CD14-positive monocyte (primary cell): ENCODE results near the gene LACTB. TPM values are rescaled to one million over a fixed set of nuclear protein-coding genes. Genes with fewer than 3 reads are reported as not detected.

ENCODE experiments used
- DNase-seq, 3 donors: peaks; one replicate each; pipeline ENCODE4 v3.0.0-alpha.2; 2011 to 2022
- H2AFZ ChIP-seq: 2 replicates; pipeline ENCODE4 v1.6.0; 2012; ENCODE audit warnings: mild to moderate bottlenecking, low read depth, low read length, inconsistent platforms; ENCODE audit not compliant: insufficient read depth, poor library complexity, severe bottlenecking
- H3K27ac ChIP-seq, 2 donors: 1 replicate in 1 of 2; 2 replicates in 1 of 2; pipeline ENCODE4 v1.5.1; 2012 to 2013; ENCODE audit warnings: low read length in 2 of 2, control low read depth in 1 of 2, inconsistent platforms in 1 of 2, low read depth in 1 of 2, mild to moderate bottlenecking in 1 of 2
- H3K27me3 ChIP-seq, 2 donors: one replicate each; pipeline versions ENCODE4 v1.6.0 to v1.6.1; 2011 to 2013; ENCODE audit warnings: low read length in 2 of 2; ENCODE audit not compliant: control insufficient read depth in 2 of 2, insufficient read depth in 2 of 2
- H3K36me3 ChIP-seq, 2 donors: replicated peaks in 1 of 2; 1 replicate in 1 of 2; 2 replicates in 1 of 2; pipeline versions ENCODE4 v1.5.1 to v1.6.1; 2012 to 2013; ENCODE audit warnings: low read length in 2 of 2, control low read depth in 1 of 2, inconsistent platforms in 1 of 2, mild to moderate bottlenecking in 1 of 2; ENCODE audit not compliant: insufficient read depth in 2 of 2, control insufficient read depth in 1 of 2
- H3K4me1 ChIP-seq, 2 donors: 1 replicate in 1 of 2; 2 replicates in 1 of 2; pipeline versions ENCODE4 v1.5.1 to v1.6.1; 2012 to 2013; ENCODE audit warnings: low read length in 2 of 2, control low read depth in 1 of 2, inconsistent platforms in 1 of 2, mild to moderate bottlenecking in 1 of 2, moderate library complexity in 1 of 2; ENCODE audit not compliant: insufficient read depth in 2 of 2, control insufficient read depth in 1 of 2
- H3K4me2 ChIP-seq: replicated peaks from 2 replicates; pipeline ENCODE3; 2012; ENCODE audit warnings: low read length, moderate library complexity, mild to moderate bottlenecking; ENCODE audit not compliant: poor library complexity, severe bottlenecking; ENCODE audit errors: extremely low read depth
- H3K4me3 ChIP-seq, 3 experiments: fragments of 200-600 bp in 1 of 3; sonication (generic) in 1 of 3; replicated peaks in 1 of 3; 1 replicate in 2 of 3; 2 replicates in 1 of 3; pipeline ENCODE4 v1.5.1; 2011 to 2013; ENCODE audit warnings: low read length in 3 of 3, mild to moderate bottlenecking in 3 of 3, control low read depth in 2 of 3, low read depth in 2 of 3, inconsistent platforms in 1 of 3, moderate library complexity in 1 of 3
- H3K79me2 ChIP-seq: 2 replicates; pipeline ENCODE4 v1.6.0; 2012; ENCODE audit warnings: mild to moderate bottlenecking, control low read depth, inconsistent platforms, low read length, moderate library complexity; ENCODE audit not compliant: insufficient read depth
- H3K9ac ChIP-seq: 2 replicates; pipeline ENCODE4 v1.6.0; 2017; ENCODE audit warnings: low read length, mild to moderate bottlenecking; ENCODE audit not compliant: insufficient read depth, poor library complexity, severe bottlenecking
- H3K9me3 ChIP-seq, 2 donors: replicated peaks in 1 of 2; 1 replicate in 1 of 2; 2 replicates in 1 of 2; pipeline versions ENCODE4 v1.5.1 to v1.6.1; 2012 to 2013; ENCODE audit warnings: low read length in 2 of 2, control low read depth in 1 of 2; ENCODE audit not compliant: control insufficient read depth in 1 of 2, insufficient read depth in 1 of 2
- H4K20me1 ChIP-seq: 2 replicates; pipeline ENCODE4 v1.6.0; 2012; ENCODE audit warnings: mild to moderate bottlenecking, low read length, control low read depth, moderate library complexity; ENCODE audit not compliant: insufficient read depth
- H3K27ac Mint-ChIP-seq, 7 donors: one replicate each; pipeline ENCODE4 v1.8.0; 2020; ENCODE audit warnings: mild to moderate bottlenecking in 7 of 7, mixed read lengths in 7 of 7, moderate library complexity in 6 of 7, inconsistent platforms in 2 of 7
- H3K27me3 Mint-ChIP-seq, 3 donors: one replicate each; pipeline ENCODE4 v1.8.0; 2021 to 2022; ENCODE audit warnings: low read depth in 3 of 3, mild to moderate bottlenecking in 3 of 3, mixed read lengths in 3 of 3, moderate library complexity in 3 of 3, inconsistent platforms in 1 of 3
- H3K36me3 Mint-ChIP-seq, 2 donors: one replicate each; pipeline ENCODE4 v1.8.0; 2020; ENCODE audit warnings: mixed read lengths in 2 of 2, inconsistent platforms in 1 of 2, mild to moderate bottlenecking in 1 of 2
- H3K4me1 Mint-ChIP-seq: one replicate; pipeline ENCODE4 v1.8.0; 2020; ENCODE audit warnings: mild to moderate bottlenecking, mixed read lengths
- H3K4me3 Mint-ChIP-seq, 2 donors: one replicate each; pipeline ENCODE4 v1.8.0; 2020; ENCODE audit warnings: mild to moderate bottlenecking in 2 of 2, mixed read lengths in 2 of 2, moderate library complexity in 1 of 2
- H3K9me3 Mint-ChIP-seq, 7 donors: one replicate each; pipeline ENCODE4 v1.8.0; 2020 to 2022; ENCODE audit warnings: mixed read lengths in 7 of 7, mild to moderate bottlenecking in 6 of 7, moderate library complexity in 6 of 7, inconsistent platforms in 2 of 7
- CTCF ChIP-seq: fragments of 200-600 bp; IDR thresholded peaks from one replicate; pipeline ENCODE4 v1.8.0; 2022; ENCODE audit warnings: antibody characterized with exemption, mild to moderate bottlenecking
- WGBS: methylation state at CpG from one replicate; pipeline ENCODE4 v1.1.5; 2013; ENCODE audit warnings: missing lambda C conversion rate; ENCODE audit not compliant: insufficient coverage; 5-methylcytosine and 5-hydroxymethylcytosine counted together
- intact Hi-C, 2 donors: fragments of 100-400 bp; cut with micrococcal nuclease; formaldehyde crosslinking; loops; one replicate each; pipeline versions ENCODE4 v1.15.0 to v1.15.1; 2023
- polyA plus RNA-seq, 3 donors: library from polyadenylated mRNA; depleted of rRNA in 1 of 3; unstranded in 2 of 3; stranded (reverse) in 1 of 3; fragments of 300-500 nt in 2 of 3; fragments of >200 nt in 1 of 3; fragmentation: Illumina TruSeq in 2 of 3; gene quantifications; 1 replicate in 2 of 3; 2 replicates in 1 of 3; pipeline ENCODE4 v1.2.3, GENCODE V29; 2012 to 2021

LACTB gene
- polyA plus RNA-seq, 3 donors = 18.5 to 59.3 (median 40.4) TPM

- peak within 1 kb of the TSS; percentile 98 for H3K4me2 ChIP-seq
- peak within 1 kb of the TSS; percentile 86 for H2AFZ ChIP-seq
- peak within 1 kb of the TSS; percentile 96 to 100 for H3K4me3 Mint-ChIP-seq
- H3K9me3 ChIP-seq = no peaks in the 10 kb centered on the region
- peak within 1 kb of the TSS; percentile 93 to 99 (median 96) for H3K4me3 ChIP-seq
- peaks cover 7 to 8% of the 10 kb centered on the region in 2 donors for H3K36me3 Mint-ChIP-seq
- no peaks in the 10 kb centered on the region for H3K36me3 ChIP-seq
- peaks cover 0 to 2% (median 0%) of the 10 kb centered on the region in 7 donors for H3K9me3 Mint-ChIP-seq
- peaks cover 37% of the 10 kb centered on the region for H4K20me1 ChIP-seq
- DNase-seq = peak; percentile 93 to 95 (median 94)
- H3K4me1 Mint-ChIP-seq = peaks cover 47% of the 10 kb centered on the region
- peak within 1 kb of the TSS; percentile 92 to 93 for H3K27ac ChIP-seq
- peak within 1 kb of the TSS; percentile 93 to 100 (median 96) for H3K27ac Mint-ChIP-seq
- intact Hi-C loops = loop anchor here in 1 of 2 donors (5.0 to 10.0 kb wide), 2 partner anchors 52 to 144 kb away; partner anchors contain the start of gene TPM1
- peaks cover 49% of the 10 kb centered on the region for H3K79me2 ChIP-seq
- no peaks in the 10 kb centered on the region for H3K27me3 ChIP-seq
- H3K27me3 Mint-ChIP-seq = peaks cover 0 to 3% (median 2%) of the 10 kb centered on the region in 3 donors
- H3K9ac ChIP-seq = peak within 1 kb of the TSS; percentile 89
- peaks cover 42 to 49% of the 10 kb centered on the region in 2 donors for H3K4me1 ChIP-seq
- under 1% methylated on average over 59 of the region's 77 CpGs for WGBS
- no peak for TF ChIP-seq CTCF
These were observed 67.5 kb downstream of the LACTB start, which contains the start of gene RAB8B for GRCh38 chr15:63188926-63189871. Gene RAB8B (plus strand): TSS chr15:63189606. CDS start chr15:63189625, 19 bp downstream.
